Measurements from ENCODE around the gene NUMB. TPM values are rescaled to one million over a fixed set of nuclear protein-coding genes. Genes with fewer than 3 reads are reported as not detected.

Gene NUMB
- total and polyA plus RNA-seq, 2 of the 4 experiments (the other 2 are of a cell fraction): 45.9 to 114 TPM

- TF ChIP-seq, protein P1, sequence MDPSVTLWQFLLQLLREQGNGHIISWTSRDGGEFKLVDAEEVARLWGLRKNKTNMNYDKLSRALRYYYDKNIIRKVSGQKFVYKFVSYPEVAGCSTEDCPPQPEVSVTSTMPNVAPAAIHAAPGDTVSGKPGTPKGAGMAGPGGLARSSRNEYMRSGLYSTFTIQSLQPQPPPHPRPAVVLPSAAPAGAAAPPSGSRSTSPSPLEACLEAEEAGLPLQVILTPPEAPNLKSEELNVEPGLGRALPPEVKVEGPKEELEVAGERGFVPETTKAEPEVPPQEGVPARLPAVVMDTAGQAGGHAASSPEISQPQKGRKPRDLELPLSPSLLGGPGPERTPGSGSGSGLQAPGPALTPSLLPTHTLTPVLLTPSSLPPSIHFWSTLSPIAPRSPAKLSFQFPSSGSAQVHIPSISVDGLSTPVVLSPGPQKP (IDR thresholded peaks at IDR 0.05; ENCODE audit: borderline replicate concordance, low read depth, low read length): no peak
- TF ChIP-seq RCOR1 (IDR thresholded peaks at IDR 0.05; ENCODE audit: insufficient replicate concordance, low read length): no peak
Measured at GRCh38 chr14:73264080-73264884, 194.1 kb downstream of the NUMB start (continued).

- POLR2A ChIA-PET (ENCODE audit: unreplicated experiment): no interaction called here
- no peak overlapping the region for H4K5ac ChIP-seq (ENCODE audit: low read depth, low read length)
- no peak overlapping the region for H2AFZ ChIP-seq (replicated peaks; ENCODE audit: low read length, poor library complexity)
- CTCF ChIA-PET: interaction anchor here (0.6 kb wide), 1 partner anchor 29 kb away, joined by 3 read pairs; no protein-coding TSS in a partner anchor
- no peaks in the 10 kb centered on the region for H3K9me1 ChIP-seq (ENCODE audit: insufficient read depth, low read length)
- H3K23ac ChIP-seq (ENCODE audit: low read depth, low read length): no peak overlapping the region
- H3K14ac ChIP-seq (replicated peaks; ENCODE audit: low read depth, low read length): no peak overlapping the region
- TF ChIP-seq RAD21 (IDR thresholded peaks at IDR 0.05; ENCODE audit: low read length) (no peak), POLR2A (IDR thresholded peaks at IDR 0.05; ENCODE audit: low read depth, low read length) (no peak), SMC3 (IDR thresholded peaks at IDR 0.05; ENCODE audit: low read depth, low read length) (no peak), MXI1 (IDR thresholded peaks at IDR 0.05; ENCODE audit: borderline replicate concordance, low read depth, low read length) (no peak), CEBPB (IDR thresholded peaks at IDR 0.05; ENCODE audit: low read depth, low read length) (no peak)
- no peaks in the 10 kb centered on the region; the same call in 1 of the 2 replicates for H4K20me1 ChIP-seq (ENCODE audit: insufficient read depth, low read length)
- no peak overlapping the region for H3K4me2 ChIP-seq (ENCODE audit: low read depth, low read length)
- no peak overlapping the region for H4K91ac ChIP-seq (ENCODE audit: insufficient read depth, low read depth, low read length)
- H3K9me3 ChIP-seq (ENCODE audit: control insufficient read depth, insufficient read depth, low read length): no peaks in the 10 kb centered on the region
- DNase-seq (no peak), ATAC-seq (ENCODE audit: low read depth) (no peak)
- in situ Hi-C loops (cut with MboI; ENCODE audit: low sequenced_read_pairs) (no loop called here), dilution Hi-C loops (cut with HindIII; ENCODE audit: low sequenced_read_pairs, unreplicated experiment) (no loop called here), intact Hi-C loops (cut with micrococcal nuclease) (no loop called here)
- no peak overlapping the region for H3K56ac ChIP-seq (ENCODE audit: extremely low read depth, insufficient read depth, low read length)
- H2AK9ac ChIP-seq (replicated peaks; ENCODE audit: low read depth, low read length, poor library complexity): no peak overlapping the region
- H2BK20ac ChIP-seq (ENCODE audit: low read depth, low read length): no peak overlapping the region
- H3K18ac ChIP-seq (ENCODE audit: low read depth, low read length): no peak overlapping the region
- H3K4me3 ChIP-seq (ENCODE audit: insufficient read depth, low read depth, low read length): no peak overlapping the region
- H2BK120ac ChIP-seq (ENCODE audit: low read depth, low read length): no peak overlapping the region
- no TSS peak for BruUV-seq (replicated peaks)
- WGBS, 2 experiments (ENCODE audit: extremely low coverage in 2 of 2, insufficient read length in 1 of 2): no CpG with 5 or more reads among the region's 7 CpGs
- no peaks in the 10 kb centered on the region for H3K4me1 ChIP-seq (ENCODE audit: control insufficient read depth, insufficient read depth, low read length)
- H2BK5ac ChIP-seq (ENCODE audit: low read depth, low read length, poor library complexity, severe bottlenecking): no peak overlapping the region
- no peak overlapping the region for H2BK15ac ChIP-seq (ENCODE audit: low read depth, low read length)
- no peak overlapping the region for H4K8ac ChIP-seq (ENCODE audit: low read depth in 2 of 2, low read length in 2 of 2)
- H3K36me3 ChIP-seq (ENCODE audit: control insufficient read depth, insufficient read depth, low read length): no peaks in the 10 kb centered on the region
- no peaks in the 10 kb centered on the region; the same call in 1 of the 2 replicates for H3K27me3 ChIP-seq (ENCODE audit: control insufficient read depth, insufficient read depth, low read length)
- H3K27ac ChIP-seq (ENCODE audit: insufficient read depth, low read length): no peak overlapping the region
- H2AK5ac ChIP-seq (ENCODE audit: low read depth, low read length): no peak overlapping the region; the same call in 1 of the 2 replicates
- H3K4ac ChIP-seq (ENCODE audit: low read depth, low read length): no peak overlapping the region
- no peak overlapping the region for H3K9ac ChIP-seq (ENCODE audit: low read depth, low read length)
- H3K79me1 ChIP-seq (ENCODE audit: low read depth in 1 of 2, low read length in 2 of 2): no peaks in the 10 kb centered on the region
Measured at GRCh38 chr14:73263606-73264005, 194.7 kb downstream of the NUMB start.

Measured in IMR-90 (cell line).